Ramos (cell line): Measurements from ENCODE around the gene OR52A1.

Experiments used
- in situ Hi-C: fragments of 300-500 bp; cut with MboI; formaldehyde crosslinking; loops from one replicate; pipeline ENCODE4 v1.14.3; 2022; ENCODE audit warnings: low sequenced_read_pairs; ENCODE audit not compliant: unreplicated experiment

Gene OR52A1

GRCh38 chr11:5137014-5137413 is 17.5 kb downstream of the OR52A1 start:
- in situ Hi-C loops = no loop called here

- in situ Hi-C loops = no loop called here
Measured at GRCh38 chr11:5136261-5136660, 18.3 kb downstream of the OR52A1 start.

- in situ Hi-C loops = no loop called here
Measured at GRCh38 chr11:5131584-5132335, 22.8 kb downstream of the OR52A1 start.

GRCh38 chr11:5129457-5129877 is 25.1 kb downstream of the OR52A1 start:
- in situ Hi-C loops = no loop called here

- in situ Hi-C loops = no loop called here
Measured at GRCh38 chr11:5124891-5125620, 29.5 kb downstream of the OR52A1 start.

GRCh38 chr11:5123802-5124521 is 30.6 kb downstream of the OR52A1 start:
- in situ Hi-C loops = no loop called here

GRCh38 chr11:5118893-5119292 is 35.7 kb downstream of the OR52A1 start:
- in situ Hi-C loops = no loop called here

GRCh38 chr11:5117588-5117987 is 37.0 kb downstream of the OR52A1 start:
- in situ Hi-C loops = no loop called here

- in situ Hi-C loops = no loop called here
Measured at GRCh38 chr11:5115339-5115738, 39.2 kb downstream of the OR52A1 start.

GRCh38 chr11:5107285-5107684 is 47.3 kb downstream of the OR52A1 start:
- in situ Hi-C loops = no loop called here

- in situ Hi-C loops = no loop called here
Measured at GRCh38 chr11:5103066-5103465, 51.5 kb downstream of the OR52A1 start.

GRCh38 chr11:5102246-5102645 is 52.3 kb downstream of the OR52A1 start:
- in situ Hi-C loops = no loop called here

GRCh38 chr11:5096011-5096410 is 58.5 kb downstream of the OR52A1 start:
- in situ Hi-C loops = no loop called here
